Upper lobe of left lung (tissue), 4 donors: ENCODE results near the gene FAM174C.

Experiments
- EP300 ChIP-seq, 4 donors: sonication (generic); formaldehyde crosslinking; IDR thresholded peaks; one replicate each; pipeline ENCODE4 v1.5.1; 2017; ENCODE audit warnings: antibody characterized with exemption in 4 of 4, control low read depth in 2 of 4
- POLR2A ChIP-seq, 4 donors: fragments of 450-650 bp; IDR thresholded peaks; one replicate each; pipeline ENCODE4 v1.5.1; 2016 to 2017; ENCODE audit warnings: antibody characterized with exemption in 4 of 4, mild to moderate bottlenecking in 2 of 4
- POLR2AphosphoS5 ChIP-seq, 2 donors: sonication (generic); formaldehyde crosslinking; IDR thresholded peaks; one replicate each; pipeline ENCODE4 v1.5.1; 2017; ENCODE audit warnings: antibody characterized with exemption in 2 of 2
- TF ChIP-seq, protein P1 (sequence below), 6 experiments: fragments of 450-650 bp in 4 of 6; fragments of 200-600 bp in 2 of 6; sonication (generic) in 2 of 6; IDR thresholded peaks; one replicate each; pipeline ENCODE4 v1.5.1; 2016 to 2019; ENCODE audit warnings: antibody characterized with exemption in 6 of 6

DNA sequence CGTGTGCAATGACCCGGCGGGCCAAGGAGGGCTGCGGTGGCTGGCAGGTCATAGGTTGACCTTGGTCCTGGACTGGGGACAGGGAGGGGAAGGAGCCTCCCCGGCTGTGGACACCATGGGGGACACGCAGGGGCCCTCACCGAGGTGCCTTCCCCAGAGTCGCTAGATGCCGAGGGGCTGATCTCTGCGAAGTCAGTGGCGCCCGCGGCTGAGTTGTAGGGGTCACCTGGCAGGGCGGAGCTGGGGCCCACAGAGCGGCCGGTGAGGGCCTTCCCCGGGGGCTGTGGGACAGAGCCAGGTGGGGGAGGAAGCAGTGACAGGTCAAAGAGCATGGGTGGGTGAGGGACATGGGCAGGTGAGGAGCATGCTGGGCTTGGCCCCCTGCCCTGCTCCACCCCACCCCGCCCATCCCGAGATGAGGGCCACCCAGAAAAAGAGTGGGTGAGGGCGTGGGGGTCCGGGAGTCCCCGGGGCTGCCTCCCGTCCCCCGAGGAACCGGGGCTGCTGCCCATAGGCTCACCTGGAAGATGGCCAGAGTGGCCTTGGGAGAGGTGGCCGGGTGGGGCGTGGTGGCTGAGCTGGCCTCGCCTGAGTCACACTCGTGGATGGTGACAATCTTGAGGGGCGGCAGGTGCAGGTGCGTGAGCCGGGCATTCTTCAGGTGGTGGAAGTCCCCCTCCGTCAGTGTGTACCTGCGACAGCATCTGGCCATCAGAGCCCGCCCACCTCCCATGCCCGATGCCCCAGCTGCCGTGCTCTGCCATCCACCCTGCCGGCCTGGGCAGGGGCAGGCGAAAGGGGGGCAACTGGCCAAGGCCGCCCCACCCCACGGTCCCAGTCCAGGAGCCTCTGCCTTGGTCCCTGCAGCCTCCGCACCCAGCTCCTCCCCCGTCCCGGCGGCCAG is 41.0 kb upstream of the FAM174C start:
- TF ChIP-seq, protein P1, sequence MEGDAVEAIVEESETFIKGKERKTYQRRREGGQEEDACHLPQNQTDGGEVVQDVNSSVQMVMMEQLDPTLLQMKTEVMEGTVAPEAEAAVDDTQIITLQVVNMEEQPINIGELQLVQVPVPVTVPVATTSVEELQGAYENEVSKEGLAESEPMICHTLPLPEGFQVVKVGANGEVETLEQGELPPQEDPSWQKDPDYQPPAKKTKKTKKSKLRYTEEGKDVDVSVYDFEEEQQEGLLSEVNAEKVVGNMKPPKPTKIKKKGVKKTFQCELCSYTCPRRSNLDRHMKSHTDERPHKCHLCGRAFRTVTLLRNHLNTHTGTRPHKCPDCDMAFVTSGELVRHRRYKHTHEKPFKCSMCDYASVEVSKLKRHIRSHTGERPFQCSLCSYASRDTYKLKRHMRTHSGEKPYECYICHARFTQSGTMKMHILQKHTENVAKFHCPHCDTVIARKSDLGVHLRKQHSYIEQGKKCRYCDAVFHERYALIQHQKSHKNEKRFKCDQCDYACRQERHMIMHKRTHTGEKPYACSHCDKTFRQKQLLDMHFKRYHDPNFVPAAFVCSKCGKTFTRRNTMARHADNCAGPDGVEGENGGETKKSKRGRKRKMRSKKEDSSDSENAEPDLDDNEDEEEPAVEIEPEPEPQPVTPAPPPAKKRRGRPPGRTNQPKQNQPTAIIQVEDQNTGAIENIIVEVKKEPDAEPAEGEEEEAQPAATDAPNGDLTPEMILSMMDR (IDR thresholded peaks at IDR 0.05): no peak
- TF ChIP-seq POLR2A (IDR thresholded peaks at IDR 0.05) (no peak), POLR2AphosphoS5 (IDR thresholded peaks at IDR 0.05) (no peak), EP300 (IDR thresholded peaks at IDR 0.05) (no peak)
